DMS153 treated with DMSO at 0.1 percent for 48 hours (cell line): ENCODE measurements around the gene ZNF273.

Experiments used
- DNase-seq: peaks from one replicate; lab custom pipeline; 2025; ENCODE audit not compliant: unreplicated experiment; lab: John Stamatoyannopoulos, UW

The ZNF273 gene

GRCh38 chr7:64876792-64877713, 26.0 kb upstream of the ZNF273 start:
- DNase-seq = no peak

- no peak for DNase-seq
Observed at GRCh38 chr7:64877714-64878610, 25.1 kb upstream of the ZNF273 start.

DNA sequence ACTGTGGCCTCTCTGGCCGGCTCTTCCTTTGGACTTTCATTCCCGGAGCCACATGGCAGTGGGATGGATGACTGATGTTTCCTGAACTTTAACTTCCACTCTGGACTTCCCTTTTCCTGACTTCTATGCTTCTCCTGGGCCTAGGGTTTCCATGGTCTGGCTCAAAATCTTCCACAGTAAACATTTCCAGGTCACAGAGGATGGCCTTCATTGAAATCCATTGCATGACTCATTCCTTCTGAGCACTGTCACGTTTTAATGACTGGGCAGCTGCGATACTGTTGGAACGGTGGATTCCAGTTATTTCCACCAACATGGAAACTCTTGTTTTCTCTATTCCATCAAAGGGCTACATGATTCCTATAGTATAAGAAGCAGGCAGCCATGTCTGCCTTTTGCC, 24.4 kb upstream of the ZNF273 start:
- DNase-seq = no peak

GRCh38 chr7:64879086-64879730, 23.9 kb upstream of the ZNF273 start:
- DNase-seq = no peak

DNA sequence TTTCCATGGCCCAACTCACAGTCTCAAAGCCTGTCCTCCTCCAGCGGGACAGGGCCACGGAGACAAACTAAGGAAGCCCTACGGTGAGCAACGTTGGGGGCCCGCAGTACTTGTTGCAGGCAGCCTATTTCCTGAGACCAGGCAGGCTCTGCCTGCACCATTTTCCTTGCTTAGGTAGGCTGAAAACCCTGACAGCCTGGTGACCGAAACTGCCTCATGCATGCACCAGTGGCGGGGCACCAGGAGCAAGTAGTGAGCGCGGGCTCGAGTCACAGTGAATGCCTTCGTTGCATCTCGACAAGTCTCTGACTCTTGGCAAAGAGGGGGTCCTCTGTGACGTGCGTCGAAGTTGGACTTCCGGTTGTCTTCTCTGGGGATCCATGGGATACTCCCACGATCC, 23.3 kb upstream of the ZNF273 start:
- DNase-seq = no peak

GRCh38 chr7:64880322-64881297, 22.5 kb upstream of the ZNF273 start:
- no peak for DNase-seq

- no peak for DNase-seq
Observed at GRCh38 chr7:64881461-64882287, 21.4 kb upstream of the ZNF273 start.

GRCh38 chr7:64882341-64883112, 20.5 kb upstream of the ZNF273 start:
- DNase-seq = peak; percentile 14

GRCh38 chr7:64883113-64883905, 19.8 kb upstream of the ZNF273 start:
- no peak for DNase-seq

- DNase-seq = no peak
Observed at GRCh38 chr7:64884085-64884912, 18.8 kb upstream of the ZNF273 start.

- DNase-seq = no peak
Observed at GRCh38 chr7:64884913-64885370, 18.1 kb upstream of the ZNF273 start.

DNA sequence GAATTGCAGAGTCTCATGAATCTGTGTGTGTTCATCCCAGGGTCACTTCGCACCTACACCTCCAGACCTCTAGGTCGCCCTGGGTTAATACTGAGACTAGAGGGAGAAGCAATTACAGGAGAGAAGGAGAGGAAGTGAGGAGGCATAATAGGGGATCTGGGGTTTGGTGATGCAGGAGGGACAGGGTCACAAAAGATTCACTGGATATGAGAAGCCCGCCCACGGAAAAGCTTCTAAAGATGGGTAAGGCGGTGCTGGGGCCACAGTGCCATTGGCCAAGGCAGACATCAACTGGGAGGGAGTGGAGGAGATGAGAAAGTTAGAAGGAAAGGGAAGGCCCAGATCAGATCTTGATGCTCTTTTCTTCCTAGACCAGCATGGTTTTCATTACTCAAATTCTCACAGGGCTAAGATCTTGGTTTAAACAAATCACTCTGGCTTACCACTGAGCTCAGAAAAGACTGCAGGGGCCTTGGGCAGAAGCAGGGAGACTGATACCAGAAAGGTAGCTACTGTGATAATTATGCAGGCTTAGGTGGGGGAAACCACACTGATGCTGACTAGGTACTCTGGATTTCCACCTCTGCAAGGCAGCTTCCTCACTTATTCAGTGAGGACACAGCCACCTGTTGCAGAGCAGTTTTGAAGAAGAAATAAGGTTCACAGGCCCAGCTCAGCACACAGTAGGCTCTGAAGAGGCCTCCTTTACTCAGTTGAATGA, 17.4 kb upstream of the ZNF273 start:
- DNase-seq = no peak

- no peak for DNase-seq
Observed at GRCh38 chr7:64886956-64887545, 16.0 kb upstream of the ZNF273 start.

DNA sequence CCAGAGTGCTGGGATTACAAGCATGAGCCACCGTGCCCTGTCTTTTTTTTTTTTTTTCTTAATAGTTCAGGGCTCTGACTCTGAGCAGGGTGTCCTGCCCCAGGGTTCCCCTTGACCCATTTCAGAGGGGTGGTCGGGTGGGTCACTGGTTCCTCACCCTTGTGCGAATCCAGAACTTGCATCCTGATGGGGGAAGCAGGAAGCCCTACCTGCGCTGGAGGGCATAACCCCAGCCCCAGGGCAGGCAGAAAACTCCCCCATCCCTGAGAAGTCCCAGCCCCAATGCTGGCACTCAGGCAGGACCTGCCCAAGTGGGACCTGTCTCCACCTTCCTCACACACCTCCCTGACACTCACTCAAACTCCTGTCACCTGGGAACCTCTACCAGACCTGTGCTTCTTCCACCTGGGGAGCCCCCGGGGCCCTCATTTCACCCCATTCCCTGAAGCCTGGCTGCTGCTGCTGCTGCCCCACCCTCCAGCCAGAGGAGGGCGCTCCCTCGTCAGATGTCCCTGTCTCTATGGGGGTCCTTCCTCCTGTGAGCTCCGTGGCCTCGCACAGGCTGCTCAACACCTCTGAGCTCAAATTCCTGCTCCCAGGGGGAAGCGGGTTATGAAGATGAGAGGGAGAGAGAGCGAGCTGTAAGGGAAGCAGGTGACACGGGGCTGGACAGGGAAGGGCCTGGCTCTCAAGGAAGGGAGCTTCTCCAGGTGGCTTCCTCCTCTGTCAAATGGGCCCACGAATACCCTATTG, 15.1 kb upstream of the ZNF273 start:
- no peak for DNase-seq

- DNase-seq = no peak
Observed at GRCh38 chr7:64888561-64888900, 14.5 kb upstream of the ZNF273 start.
